HepG2 (cell line): Measurements from ENCODE around the gene SLC22A31. TPM values are rescaled to one million over a fixed set of nuclear protein-coding genes. Genes with fewer than 3 reads are reported as not detected.
A peak's percentile ranks its signal among the peaks of the same experiment; 100 is the strongest.

ENCODE experiments used
- AHR ChIP-seq: IDR thresholded peaks from 2 replicates; pipeline ENCODE4 v1.6.1; 2018; ENCODE audit warnings: missing genetic modification reagents, missing compliant biosample characterization
- NFE2 ChIP-seq: sonication (generic); formaldehyde crosslinking; IDR thresholded peaks from 2 replicates; pipeline ENCODE4 v1.4.0; 2020; ENCODE audit warnings: missing genetic modification reagents
- NKX3-1 ChIP-seq: sonication (generic); formaldehyde crosslinking; IDR thresholded peaks from 2 replicates; pipeline ENCODE4 v1.5.0; 2020; ENCODE audit warnings: missing genetic modification reagents
- THAP11 ChIP-seq: IDR thresholded peaks from 2 replicates; pipeline ENCODE4 v1.6.1; 2016; ENCODE audit warnings: missing biosample characterization, missing genetic modification reagents
- ZNF224 ChIP-seq: sonication (generic); formaldehyde crosslinking; IDR thresholded peaks from 2 replicates; pipeline ENCODE4 v1.5.0; 2020; ENCODE audit warnings: mild to moderate bottlenecking, missing genetic modification reagents
- ZNF564 ChIP-seq: sonication (generic); formaldehyde crosslinking; IDR thresholded peaks from 2 replicates; pipeline ENCODE4 v1.8.1; 2023; ENCODE audit warnings: mild to moderate bottlenecking, missing genetic modification reagents
- ZNF607 ChIP-seq: sonication (generic); formaldehyde crosslinking; IDR thresholded peaks from 2 replicates; pipeline ENCODE4 v1.5.1; 2020; ENCODE audit warnings: missing genetic modification reagents, mild to moderate bottlenecking, borderline replicate concordance
- ZNF639 ChIP-seq: conservative IDR thresholded peaks from 2 replicates; pipeline ENCODE4 v1.6.1; 2018; ENCODE audit warnings: missing genetic modification reagents
- ZNF691 ChIP-seq: sonication (generic); formaldehyde crosslinking; IDR thresholded peaks from 2 replicates; pipeline ENCODE4 v1.4.0; 2020; ENCODE audit warnings: missing genetic modification reagents, low read depth, mild to moderate bottlenecking, borderline replicate concordance
- ZNF749 ChIP-seq: sonication (generic); formaldehyde crosslinking; IDR thresholded peaks from 2 replicates; pipeline ENCODE4 v1.8.0; 2022; ENCODE audit warnings: mild to moderate bottlenecking, missing genetic modification reagents, moderate library complexity, borderline replicate concordance
- ZNF792 ChIP-seq: IDR thresholded peaks from 2 replicates; pipeline ENCODE4 v1.6.1; 2016
- polyA plus RNA-seq, 8 experiments: library from polyadenylated mRNA; depleted of rRNA in 3 of 8; stranded (reverse) in 7 of 8; unstranded in 1 of 8; fragments of >200 nt; fragmentation: Illumina TruSeq in 4 of 8; extraction: Trizol in 4 of 8; gene quantifications; 2 replicates each; pipeline versions ENCODE4 v1.2.1 to v1.2.3, GENCODE V29; 2011 to 2016; ENCODE audit warnings: low read depth in 4 of 8, missing spikeins in 1 of 8, mixed read lengths in 1 of 8; ENCODE audit not compliant: insufficient read depth in 1 of 8
- total RNA-seq, 5 experiments: library from RNA; depleted of rRNA; stranded (reverse); fragments of >200 nt; fragmentation: Illumina TruSeq; extraction: Trizol; gene quantifications; 2 replicates each; pipeline ENCODE4 v1.2.3, GENCODE V29; 2016; ENCODE audit warnings: low read depth in 1 of 5
- TF ChIP-seq, protein P1 (sequence below): sonication (generic); formaldehyde crosslinking; IDR thresholded peaks from 2 replicates; pipeline ENCODE4 v1.4.0; 2020; ENCODE audit warnings: mild to moderate bottlenecking, missing genetic modification reagents
- TF ChIP-seq, protein P2 (sequence below): sonication (generic); formaldehyde crosslinking; IDR thresholded peaks from 2 replicates; pipeline ENCODE4 v1.4.0; 2020; ENCODE audit warnings: missing genetic modification reagents
- TF ChIP-seq, protein P3 (sequence below): sonication (generic); formaldehyde crosslinking; IDR thresholded peaks from 2 replicates; pipeline ENCODE4 v1.8.0; 2022; ENCODE audit warnings: mild to moderate bottlenecking, missing genetic modification reagents, moderate library complexity
- TF ChIP-seq, protein P4 (sequence below): sonication (generic); formaldehyde crosslinking; IDR thresholded peaks from 2 replicates; pipeline ENCODE4 v1.5.0; 2020; ENCODE audit warnings: mild to moderate bottlenecking, missing genetic modification reagents

Gene SLC22A31
- total and polyA plus RNA-seq, 2 of the 13 experiments (the other 11 are each of a cell fraction or from before 2014, with no cell fraction given) = 67.3 to 83.3 TPM

DNA sequence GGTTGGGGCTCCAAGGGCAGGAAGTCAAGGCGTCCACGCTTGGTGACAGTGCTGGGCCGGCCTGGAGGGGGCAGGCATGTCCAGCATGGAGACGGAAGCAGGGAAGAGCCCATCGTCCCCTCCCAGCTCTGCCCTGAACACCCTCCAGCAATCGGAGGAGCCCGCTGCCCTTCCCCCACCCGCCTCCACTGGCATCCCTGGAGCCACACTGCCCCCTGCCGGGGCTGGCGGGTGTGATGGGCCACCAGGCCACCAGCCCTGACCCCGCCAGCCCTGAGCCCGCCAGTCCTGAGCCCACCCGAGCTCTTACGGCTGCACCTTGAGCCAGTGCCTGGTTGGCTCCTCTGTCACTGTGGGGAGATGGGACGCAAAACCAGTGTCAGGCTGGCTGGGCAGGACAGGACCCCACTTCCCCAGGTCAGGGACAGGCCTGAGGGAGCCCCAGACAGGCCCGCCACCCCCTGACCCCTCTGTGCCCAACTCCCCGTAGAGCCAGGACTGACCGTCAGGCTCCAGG, 32.9 kb downstream of the SLC22A31 start (continued):
- TF ChIP-seq ZNF224 (CRISPR knock-in tag) = no peak
- TF ChIP-seq ZNF749 (CRISPR knock-in tag) = no peak
- TF ChIP-seq ZNF564 (CRISPR knock-in tag) = peak; percentile 15; the same call in 1 of the 2 replicates
- TF ChIP-seq NFE2 (CRISPR knock-in tag) = no peak
- no peak for TF ChIP-seq NKX3-1
- TF ChIP-seq AHR (CRISPR knock-in tag) = no peak
- peak; percentile 76 for TF ChIP-seq THAP11 (CRISPR knock-in tag)
- TF ChIP-seq, protein P1, sequence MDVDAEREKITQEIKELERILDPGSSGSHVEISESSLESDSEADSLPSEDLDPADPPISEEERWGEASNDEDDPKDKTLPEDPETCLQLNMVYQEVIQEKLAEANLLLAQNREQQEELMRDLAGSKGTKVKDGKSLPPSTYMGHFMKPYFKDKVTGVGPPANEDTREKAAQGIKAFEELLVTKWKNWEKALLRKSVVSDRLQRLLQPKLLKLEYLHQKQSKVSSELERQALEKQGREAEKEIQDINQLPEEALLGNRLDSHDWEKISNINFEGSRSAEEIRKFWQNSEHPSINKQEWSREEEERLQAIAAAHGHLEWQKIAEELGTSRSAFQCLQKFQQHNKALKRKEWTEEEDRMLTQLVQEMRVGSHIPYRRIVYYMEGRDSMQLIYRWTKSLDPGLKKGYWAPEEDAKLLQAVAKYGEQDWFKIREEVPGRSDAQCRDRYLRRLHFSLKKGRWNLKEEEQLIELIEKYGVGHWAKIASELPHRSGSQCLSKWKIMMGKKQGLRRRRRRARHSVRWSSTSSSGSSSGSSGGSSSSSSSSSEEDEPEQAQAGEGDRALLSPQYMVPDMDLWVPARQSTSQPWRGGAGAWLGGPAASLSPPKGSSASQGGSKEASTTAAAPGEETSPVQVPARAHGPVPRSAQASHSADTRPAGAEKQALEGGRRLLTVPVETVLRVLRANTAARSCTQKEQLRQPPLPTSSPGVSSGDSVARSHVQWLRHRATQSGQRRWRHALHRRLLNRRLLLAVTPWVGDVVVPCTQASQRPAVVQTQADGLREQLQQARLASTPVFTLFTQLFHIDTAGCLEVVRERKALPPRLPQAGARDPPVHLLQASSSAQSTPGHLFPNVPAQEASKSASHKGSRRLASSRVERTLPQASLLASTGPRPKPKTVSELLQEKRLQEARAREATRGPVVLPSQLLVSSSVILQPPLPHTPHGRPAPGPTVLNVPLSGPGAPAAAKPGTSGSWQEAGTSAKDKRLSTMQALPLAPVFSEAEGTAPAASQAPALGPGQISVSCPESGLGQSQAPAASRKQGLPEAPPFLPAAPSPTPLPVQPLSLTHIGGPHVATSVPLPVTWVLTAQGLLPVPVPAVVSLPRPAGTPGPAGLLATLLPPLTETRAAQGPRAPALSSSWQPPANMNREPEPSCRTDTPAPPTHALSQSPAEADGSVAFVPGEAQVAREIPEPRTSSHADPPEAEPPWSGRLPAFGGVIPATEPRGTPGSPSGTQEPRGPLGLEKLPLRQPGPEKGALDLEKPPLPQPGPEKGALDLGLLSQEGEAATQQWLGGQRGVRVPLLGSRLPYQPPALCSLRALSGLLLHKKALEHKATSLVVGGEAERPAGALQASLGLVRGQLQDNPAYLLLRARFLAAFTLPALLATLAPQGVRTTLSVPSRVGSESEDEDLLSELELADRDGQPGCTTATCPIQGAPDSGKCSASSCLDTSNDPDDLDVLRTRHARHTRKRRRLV (CRISPR knock-in tag) = peak; percentile 76; the same call in 1 of the 2 replicates
- peak; percentile 95; the same call in 1 of the 2 replicates for TF ChIP-seq ZNF691 (CRISPR knock-in tag)
- TF ChIP-seq ZNF639 = peak; percentile 64; the same call in 1 of the 2 replicates
- TF ChIP-seq, protein P2, sequence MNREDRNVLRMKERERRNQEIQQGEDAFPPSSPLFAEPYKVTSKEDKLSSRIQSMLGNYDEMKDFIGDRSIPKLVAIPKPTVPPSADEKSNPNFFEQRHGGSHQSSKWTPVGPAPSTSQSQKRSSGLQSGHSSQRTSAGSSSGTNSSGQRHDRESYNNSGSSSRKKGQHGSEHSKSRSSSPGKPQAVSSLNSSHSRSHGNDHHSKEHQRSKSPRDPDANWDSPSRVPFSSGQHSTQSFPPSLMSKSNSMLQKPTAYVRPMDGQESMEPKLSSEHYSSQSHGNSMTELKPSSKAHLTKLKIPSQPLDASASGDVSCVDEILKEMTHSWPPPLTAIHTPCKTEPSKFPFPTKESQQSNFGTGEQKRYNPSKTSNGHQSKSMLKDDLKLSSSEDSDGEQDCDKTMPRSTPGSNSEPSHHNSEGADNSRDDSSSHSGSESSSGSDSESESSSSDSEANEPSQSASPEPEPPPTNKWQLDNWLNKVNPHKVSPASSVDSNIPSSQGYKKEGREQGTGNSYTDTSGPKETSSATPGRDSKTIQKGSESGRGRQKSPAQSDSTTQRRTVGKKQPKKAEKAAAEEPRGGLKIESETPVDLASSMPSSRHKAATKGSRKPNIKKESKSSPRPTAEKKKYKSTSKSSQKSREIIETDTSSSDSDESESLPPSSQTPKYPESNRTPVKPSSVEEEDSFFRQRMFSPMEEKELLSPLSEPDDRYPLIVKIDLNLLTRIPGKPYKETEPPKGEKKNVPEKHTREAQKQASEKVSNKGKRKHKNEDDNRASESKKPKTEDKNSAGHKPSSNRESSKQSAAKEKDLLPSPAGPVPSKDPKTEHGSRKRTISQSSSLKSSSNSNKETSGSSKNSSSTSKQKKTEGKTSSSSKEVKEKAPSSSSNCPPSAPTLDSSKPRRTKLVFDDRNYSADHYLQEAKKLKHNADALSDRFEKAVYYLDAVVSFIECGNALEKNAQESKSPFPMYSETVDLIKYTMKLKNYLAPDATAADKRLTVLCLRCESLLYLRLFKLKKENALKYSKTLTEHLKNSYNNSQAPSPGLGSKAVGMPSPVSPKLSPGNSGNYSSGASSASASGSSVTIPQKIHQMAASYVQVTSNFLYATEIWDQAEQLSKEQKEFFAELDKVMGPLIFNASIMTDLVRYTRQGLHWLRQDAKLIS = no peak
- TF ChIP-seq, protein P3, sequence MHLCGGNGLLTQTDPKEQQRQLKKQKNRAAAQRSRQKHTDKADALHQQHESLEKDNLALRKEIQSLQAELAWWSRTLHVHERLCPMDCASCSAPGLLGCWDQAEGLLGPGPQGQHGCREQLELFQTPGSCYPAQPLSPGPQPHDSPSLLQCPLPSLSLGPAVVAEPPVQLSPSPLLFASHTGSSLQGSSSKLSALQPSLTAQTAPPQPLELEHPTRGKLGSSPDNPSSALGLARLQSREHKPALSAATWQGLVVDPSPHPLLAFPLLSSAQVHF (CRISPR knock-in tag) = no peak
- peak; percentile 88 for TF ChIP-seq ZNF607 (CRISPR knock-in tag)
- TF ChIP-seq, protein P4, sequence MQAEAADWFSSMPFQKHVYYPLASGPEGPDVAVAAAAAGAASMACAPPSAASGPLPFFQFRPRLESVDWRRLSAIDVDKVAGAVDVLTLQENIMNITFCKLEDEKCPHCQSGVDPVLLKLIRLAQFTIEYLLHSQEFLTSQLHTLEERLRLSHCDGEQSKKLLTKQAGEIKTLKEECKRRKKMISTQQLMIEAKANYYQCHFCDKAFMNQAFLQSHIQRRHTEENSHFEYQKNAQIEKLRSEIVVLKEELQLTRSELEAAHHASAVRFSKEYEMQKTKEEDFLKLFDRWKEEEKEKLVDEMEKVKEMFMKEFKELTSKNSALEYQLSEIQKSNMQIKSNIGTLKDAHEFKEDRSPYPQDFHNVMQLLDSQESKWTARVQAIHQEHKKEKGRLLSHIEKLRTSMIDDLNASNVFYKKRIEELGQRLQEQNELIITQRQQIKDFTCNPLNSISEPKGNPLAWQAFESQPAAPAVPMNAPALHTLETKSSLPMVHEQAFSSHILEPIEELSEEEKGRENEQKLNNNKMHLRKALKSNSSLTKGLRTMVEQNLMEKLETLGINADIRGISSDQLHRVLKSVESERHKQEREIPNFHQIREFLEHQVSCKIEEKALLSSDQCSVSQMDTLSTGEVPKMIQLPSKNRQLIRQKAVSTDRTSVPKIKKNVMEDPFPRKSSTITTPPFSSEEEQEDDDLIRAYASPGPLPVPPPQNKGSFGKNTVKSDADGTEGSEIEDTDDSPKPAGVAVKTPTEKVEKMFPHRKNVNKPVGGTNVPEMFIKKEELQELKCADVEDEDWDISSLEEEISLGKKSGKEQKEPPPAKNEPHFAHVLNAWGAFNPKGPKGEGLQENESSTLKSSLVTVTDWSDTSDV (CRISPR knock-in tag) = no peak
- peak; percentile 78; the same call in 1 of the 2 replicates for TF ChIP-seq ZNF792 (CRISPR knock-in tag)
